Uterus (tissue), 4 donors: ENCODE data around the gene PFDN5. TPM values are rescaled to one million over a fixed set of nuclear protein-coding genes. Genes with fewer than 3 reads are reported as not detected.

Experiments used
- DNase-seq, 2 donors: peaks; one replicate each; pipeline ENCODE4 v3.0.0-alpha.2; 2019 to 2020
- H3K27ac ChIP-seq, 2 donors: fragments of 200-600 bp; sonication (generic); 1 replicate in 1 of 2; 2 replicates in 1 of 2; pipeline ENCODE4 v1.5.1; 2016 to 2018
- H3K27me3 ChIP-seq, 2 donors: fragments of 200-600 bp; sonication (generic); one replicate each; pipeline ENCODE4 v1.5.1; 2018 to 2019; ENCODE audit warnings: control low read depth in 1 of 2
- H3K36me3 ChIP-seq, 2 donors: fragments of 200-600 bp; sonication (generic); one replicate each; pipeline ENCODE4 v1.5.1; 2019; ENCODE audit warnings: control low read depth in 1 of 2
- H3K4me1 ChIP-seq, 2 donors: fragments of 200-600 bp; sonication (generic); one replicate each; pipeline ENCODE4 v1.5.1; 2018 to 2019; ENCODE audit warnings: control low read depth in 1 of 2
- H3K4me3 ChIP-seq, 2 donors: fragments of 200-600 bp; sonication (generic); 1 replicate in 1 of 2; 2 replicates in 1 of 2; pipeline ENCODE4 v1.5.1; 2018 to 2019; ENCODE audit warnings: mild to moderate bottlenecking in 1 of 2
- H3K9me3 ChIP-seq, 2 donors: fragments of 200-600 bp; sonication (generic); one replicate each; pipeline ENCODE4 v1.5.1; 2019; ENCODE audit warnings: control low read depth in 1 of 2
- POLR2A ChIP-seq, 2 donors: fragments of 450-650 bp; IDR thresholded peaks; one replicate each; pipeline ENCODE4 v1.6.1; 2016; ENCODE audit warnings: antibody characterized with exemption in 2 of 2, mild to moderate bottlenecking in 1 of 2, moderate library complexity in 1 of 2
- intact Hi-C: fragments of 100-400 bp; cut with DNase I; formaldehyde crosslinking; loops from one replicate; pipeline ENCODE4 v1.15.1; 2023; ENCODE audit warnings: low total_unique reads
- total RNA-seq, 4 donors: library from RNA; depleted of rRNA in 3 of 4; stranded (reverse); fragments of >200 nt in 3 of 4; gene quantifications; one replicate each; pipeline versions ENCODE4 v1.1.0 to v1.2.4, GENCODE V29; 2014 to 2023
- TF ChIP-seq, protein P1 (sequence below), 4 experiments: fragments of 200-600 bp in 2 of 4; fragments of 450-650 bp in 2 of 4; sonication (generic) in 2 of 4; IDR thresholded peaks; one replicate each; pipeline ENCODE4 v1.5.1; 2016 to 2019; ENCODE audit warnings: antibody characterized with exemption in 4 of 4, mild to moderate bottlenecking in 2 of 4, moderate library complexity in 1 of 4
- donor health status: DM: yes; HTN: yes; CAD: no.

Gene PFDN5
- total RNA-seq, 4 donors from 2014 or later = 347 to 1,573 (median 972) TPM

DNA sequence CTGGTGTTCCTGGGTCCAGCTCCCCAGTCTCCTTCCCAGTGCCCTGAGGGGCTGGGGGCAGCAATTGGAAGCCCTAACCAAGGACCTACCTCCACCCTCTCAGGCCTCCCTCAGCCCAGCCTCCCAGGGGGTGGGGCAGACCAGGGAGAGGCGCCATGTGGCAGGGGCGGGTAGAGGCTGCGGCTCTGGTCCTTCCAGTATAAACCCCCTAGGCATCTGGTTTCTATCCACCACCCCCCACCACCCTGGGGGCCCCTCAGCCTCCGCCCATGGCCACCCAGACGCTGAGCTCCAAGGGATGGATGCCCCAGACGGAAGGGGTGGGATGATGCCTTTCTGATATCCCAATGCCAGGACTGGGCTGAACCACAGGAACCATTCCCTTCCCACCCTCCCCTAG is 43.6 kb downstream of the PFDN5 start:
- Histone ChIP-seq H3K4me1 (no peaks in the 10 kb centered on the region), H3K27me3 (no peaks in the 10 kb centered on the region), H3K36me3 (no peaks in the 10 kb centered on the region), H3K9me3 (no peaks in the 10 kb centered on the region), H3K4me3 (no peak overlapping the region), H3K27ac (no peak overlapping the region)
- TF ChIP-seq POLR2A (IDR thresholded peaks at IDR 0.05) = no peak
- TF ChIP-seq, protein P1, sequence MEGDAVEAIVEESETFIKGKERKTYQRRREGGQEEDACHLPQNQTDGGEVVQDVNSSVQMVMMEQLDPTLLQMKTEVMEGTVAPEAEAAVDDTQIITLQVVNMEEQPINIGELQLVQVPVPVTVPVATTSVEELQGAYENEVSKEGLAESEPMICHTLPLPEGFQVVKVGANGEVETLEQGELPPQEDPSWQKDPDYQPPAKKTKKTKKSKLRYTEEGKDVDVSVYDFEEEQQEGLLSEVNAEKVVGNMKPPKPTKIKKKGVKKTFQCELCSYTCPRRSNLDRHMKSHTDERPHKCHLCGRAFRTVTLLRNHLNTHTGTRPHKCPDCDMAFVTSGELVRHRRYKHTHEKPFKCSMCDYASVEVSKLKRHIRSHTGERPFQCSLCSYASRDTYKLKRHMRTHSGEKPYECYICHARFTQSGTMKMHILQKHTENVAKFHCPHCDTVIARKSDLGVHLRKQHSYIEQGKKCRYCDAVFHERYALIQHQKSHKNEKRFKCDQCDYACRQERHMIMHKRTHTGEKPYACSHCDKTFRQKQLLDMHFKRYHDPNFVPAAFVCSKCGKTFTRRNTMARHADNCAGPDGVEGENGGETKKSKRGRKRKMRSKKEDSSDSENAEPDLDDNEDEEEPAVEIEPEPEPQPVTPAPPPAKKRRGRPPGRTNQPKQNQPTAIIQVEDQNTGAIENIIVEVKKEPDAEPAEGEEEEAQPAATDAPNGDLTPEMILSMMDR (IDR thresholded peaks at IDR 0.05) = no peak
- intact Hi-C loops = no loop called here
- no peak for DNase-seq

- intact Hi-C loops = no loop called here
- peaks cover 0 to 6% of the 10 kb centered on the region in 2 donors for H3K4me1 ChIP-seq
These were observed 45.1 kb downstream of the PFDN5 start for GRCh38 chr12:53340398-53340797.

DNA sequence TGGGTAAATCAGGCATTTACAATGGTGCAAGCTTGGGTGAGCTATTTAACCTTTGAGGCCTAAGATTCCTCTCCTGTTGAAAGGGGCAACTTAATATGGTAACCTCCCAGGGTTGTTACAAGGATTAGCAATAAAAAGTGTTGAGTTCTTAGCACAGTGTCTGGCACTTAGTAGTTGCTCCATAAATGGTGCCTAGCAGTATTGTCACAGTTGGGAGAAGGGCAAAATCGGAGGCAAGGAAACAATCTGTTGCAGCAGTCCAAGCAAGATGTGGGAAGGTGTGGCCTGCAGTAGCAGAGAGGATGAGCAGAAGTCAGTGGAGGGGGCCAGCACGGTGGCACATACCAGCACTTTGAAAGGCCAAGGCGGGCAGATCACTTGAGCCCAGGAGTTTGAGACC is 48.1 kb downstream of the PFDN5 start:
- no peak for DNase-seq
- intact Hi-C loops = no loop called here
- Histone ChIP-seq H3K27me3 (no peaks in the 10 kb centered on the region), H3K27ac (no peak overlapping the region), H3K9me3 (no peaks in the 10 kb centered on the region), H3K4me1 (peaks cover 0 to 9% of the 10 kb centered on the region in 2 donors), H3K4me3 (no peak overlapping the region), H3K36me3 (no peaks in the 10 kb centered on the region)
- TF ChIP-seq, protein P1 (IDR thresholded peaks at IDR 0.05) = no peak

More at GRCh38 chr12:53340398-53340797, 45.1 kb downstream of the PFDN5 start:
- TF ChIP-seq POLR2A (IDR thresholded peaks at IDR 0.05) = no peak
- TF ChIP-seq, protein P1 (IDR thresholded peaks at IDR 0.05) = no peak
- H3K36me3 ChIP-seq = no peaks in the 10 kb centered on the region
- no peak overlapping the region for H3K27ac ChIP-seq
- no peaks in the 10 kb centered on the region for H3K27me3 ChIP-seq
- H3K9me3 ChIP-seq = no peaks in the 10 kb centered on the region
- no peak overlapping the region for H3K4me3 ChIP-seq
- no peak for DNase-seq

DNA sequence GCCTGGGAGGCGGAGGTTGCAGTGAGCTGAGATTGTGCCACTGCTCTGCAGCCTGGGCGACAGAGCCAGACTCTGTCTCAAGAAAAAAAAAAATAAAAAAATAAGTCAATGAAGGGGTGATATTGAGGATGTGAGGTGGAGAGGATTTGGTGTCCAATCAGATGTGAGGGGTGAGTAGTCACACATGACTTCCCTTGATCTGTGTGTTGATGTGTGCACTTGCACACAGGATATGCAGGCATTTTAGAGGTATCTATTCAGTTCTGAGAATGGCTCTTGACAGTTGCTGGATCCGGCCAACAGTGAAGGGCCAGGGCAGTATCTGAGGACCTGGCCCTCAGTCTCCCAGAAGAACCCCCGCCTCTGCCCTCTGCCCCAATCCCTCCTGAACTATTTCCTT is 48.6 kb downstream of the PFDN5 start:
- no peak for DNase-seq
- no peaks in the 10 kb centered on the region for H3K27me3 ChIP-seq
- H3K4me1 ChIP-seq = peaks cover 0 to 9% of the 10 kb centered on the region in 2 donors
- H3K27ac ChIP-seq = peak overlapping the region in 1 of 2 donors; percentile 91
- no peaks in the 10 kb centered on the region for H3K36me3 ChIP-seq
- no peak for TF ChIP-seq POLR2A (IDR thresholded peaks at IDR 0.05)
- TF ChIP-seq, protein P1 (IDR thresholded peaks at IDR 0.05) = no peak
- H3K9me3 ChIP-seq = no peaks in the 10 kb centered on the region
- no peak overlapping the region for H3K4me3 ChIP-seq
- intact Hi-C loops = no loop called here

DNA sequence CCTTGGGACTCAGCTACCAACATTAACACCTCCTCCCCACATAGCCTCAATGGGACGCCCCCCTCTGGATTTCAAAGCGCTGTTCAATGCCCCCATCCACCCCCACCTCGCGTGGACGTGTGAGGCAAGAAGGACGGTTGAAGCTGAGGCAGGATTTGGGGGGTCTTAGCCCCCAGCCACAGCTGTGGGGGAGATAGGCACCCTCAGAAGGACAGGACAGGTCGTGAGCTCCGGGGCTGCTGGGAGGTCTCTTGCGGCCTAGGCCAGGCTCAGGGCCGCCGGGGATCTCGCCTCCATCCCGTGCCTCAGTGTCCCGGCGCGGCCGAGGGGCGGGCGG is 49.1 kb downstream of the PFDN5 start:
- H3K27ac ChIP-seq = peak overlapping the region; percentile 85 to 91
- H3K4me1 ChIP-seq = peaks cover 0 to 9% of the 10 kb centered on the region in 2 donors
- no peak for DNase-seq
- no peak for TF ChIP-seq POLR2A (IDR thresholded peaks at IDR 0.05)
- TF ChIP-seq, protein P1 (IDR thresholded peaks at IDR 0.05) = no peak
- no peaks in the 10 kb centered on the region for H3K9me3 ChIP-seq
- H3K27me3 ChIP-seq = no peaks in the 10 kb centered on the region
- intact Hi-C loops = no loop called here
- H3K36me3 ChIP-seq = no peaks in the 10 kb centered on the region
- H3K4me3 ChIP-seq = peak overlapping the region; percentile 50 to 69
